ENCODE data around the gene RAD54L.
"Not testable (repeated sequence)": the region's sequence is repeated elsewhere in the genome, so short reads cannot be mapped to it uniquely, and the experiment has no call there.

RAD54L gene

GRCh38 chr1:46325285-46326076 is 77.9 kb downstream of the RAD54L start:
- DNase-seq, result not testable (repeated sequence)
